SU-DHL-6 (cell line): ENCODE measurements around the gene SLC27A5.

ENCODE experiments used
- H2AFZ ChIP-seq: fragments of 200-600 bp; sonication (generic); 2 replicates; pipeline ENCODE4 v1.6.1; 2014; ENCODE audit warnings: low read depth, mild to moderate bottlenecking, moderate library complexity, mixed read lengths, antibody characterized with exemption, low read length; ENCODE audit not compliant: severe bottlenecking
- H3F3A ChIP-seq: fragments of 200-600 bp; shearing (Covaris generic); 2 replicates; pipeline ENCODE4 v1.6.0; 2016; ENCODE audit warnings: antibody characterized with exemption, mild to moderate bottlenecking; ENCODE audit not compliant: insufficient read depth
- H3K27ac ChIP-seq: fragments of 200-600 bp; sonication (generic); 2 replicates; pipeline ENCODE4 v1.5.1; 2016; ENCODE audit warnings: low read depth, mild to moderate bottlenecking, low read length, moderate library complexity, mixed read lengths
- H3K27me3 ChIP-seq: fragments of 200-600 bp; sonication (generic), shearing (Covaris generic); 2 replicates; pipeline ENCODE4 v1.6.0; 2014; ENCODE audit warnings: mild to moderate bottlenecking, low read length
- H3K36me3 ChIP-seq: fragments of 200-600 bp; sonication (generic); 2 replicates; pipeline ENCODE4 v1.6.1; 2014; ENCODE audit warnings: mild to moderate bottlenecking, low read length, mixed read lengths
- H3K4me2 ChIP-seq: fragments of 300-600, 200-600 bp; shearing (Covaris generic), sonication (generic); 2 replicates; pipeline ENCODE4 v1.6.0; 2014; ENCODE audit warnings: low read length, low read depth, mild to moderate bottlenecking; ENCODE audit not compliant: poor library complexity, severe bottlenecking
- H3K4me3 ChIP-seq: fragments of 200-600 bp; sonication (generic); 2 replicates; pipeline ENCODE4 v1.5.1; 2014; ENCODE audit warnings: antibody characterized with exemption, low read length, mild to moderate bottlenecking, mixed read lengths; ENCODE audit not compliant: insufficient read depth, poor library complexity, severe bottlenecking
- H3K79me2 ChIP-seq: fragments of 200-600 bp; sonication (generic); 2 replicates; pipeline ENCODE4 v1.6.1; 2014; ENCODE audit warnings: mild to moderate bottlenecking, low read length, moderate library complexity; ENCODE audit not compliant: insufficient read depth
- H3K9ac ChIP-seq: fragments of 200-600 bp; sonication (generic); 2 replicates; pipeline ENCODE4 v1.7.0; 2014; ENCODE audit warnings: mild to moderate bottlenecking, low read length
- H3K9me2 ChIP-seq: fragments of 200-600 bp; sonication (generic); replicated peaks from 2 replicates; pipeline ENCODE4 v1.6.1; 2014; ENCODE audit warnings: low read length; ENCODE audit not compliant: insufficient read depth
- H3K9me3 ChIP-seq: fragments of 200-600 bp; sonication (generic); 2 replicates; pipeline ENCODE4 v1.6.1; 2014; ENCODE audit warnings: low read length, mixed read lengths; ENCODE audit not compliant: insufficient read depth
- H4K20me1 ChIP-seq: fragments of 200-600 bp; sonication (generic); 2 replicates; pipeline ENCODE4 v1.6.1; 2014; ENCODE audit warnings: low read depth, mild to moderate bottlenecking, antibody characterized with exemption, low read length, moderate library complexity, mixed read lengths
- CTCF ChIP-seq: fragments of 200-600 bp; sonication (generic); IDR thresholded peaks from one replicate; pipeline ENCODE4 v1.5.1; 2017; ENCODE audit warnings: antibody characterized with exemption, mild to moderate bottlenecking, low read length, moderate library complexity; ENCODE audit not compliant: insufficient read depth, poor library complexity, severe bottlenecking
- EZH2phosphoT487 ChIP-seq: fragments of 200-600 bp; sonication (generic), shearing (Covaris generic); conservative IDR thresholded peaks from 2 replicates; pipeline ENCODE4 v1.6.1; 2018; ENCODE audit warnings: mild to moderate bottlenecking, antibody characterized with exemption, low read length, moderate library complexity, mixed read lengths

The SLC27A5 gene

GRCh38 chr19:58521651-58522050, 9.9 kb upstream of the SLC27A5 start:
- Histone ChIP-seq H3K9me2 (no peaks in the 10 kb centered on the region), H3K4me3 (no peak overlapping the region), H3K27ac (no peak overlapping the region), H2AFZ (no peak overlapping the region), H3F3A (peaks cover 16% of the 10 kb centered on the region), H3K79me2 (peaks cover 7% of the 10 kb centered on the region; the same call in 1 of the 2 replicates), H4K20me1 (no peaks in the 10 kb centered on the region), H3K9ac (no peak overlapping the region), H3K4me2 (no peak overlapping the region), H3K9me3 (no peaks in the 10 kb centered on the region), H3K27me3 (no peaks in the 10 kb centered on the region), H3K36me3 (no peaks in the 10 kb centered on the region)
- TF ChIP-seq EZH2phosphoT487 (no peak), CTCF (no peak)

GRCh38 chr19:58520257-58520599, 8.4 kb upstream of the SLC27A5 start:
- TF ChIP-seq CTCF = no peak
- TF ChIP-seq EZH2phosphoT487 = no peak

GRCh38 chr19:58519355-58520256, 7.8 kb upstream of the SLC27A5 start, which contains the start of gene ZBTB45:
Gene ZBTB45, minus strand, starts transcription at chr19:58519810. Its CDS starts 2,137 bp downstream, at chr19:58517673.
- Histone ChIP-seq H4K20me1 (no peaks in the 10 kb centered on the region), H3F3A (peaks cover 16% of the 10 kb centered on the region), H3K4me2 (peak within 1 kb of the TSS; percentile 85), H3K27ac (peak within 1 kb of the TSS; percentile 84), H2AFZ (peak within 1 kb of the TSS; percentile 72), H3K9ac (peak within 1 kb of the TSS; percentile 96), H3K9me2 (no peaks in the 10 kb centered on the region), H3K27me3 (no peaks in the 10 kb centered on the region), H3K9me3 (no peaks in the 10 kb centered on the region), H3K4me3 (peak within 1 kb of the TSS; percentile 73), H3K36me3 (no peaks in the 10 kb centered on the region), H3K79me2 (peaks cover 11% of the 10 kb centered on the region)
- TF ChIP-seq EZH2phosphoT487 (no peak), CTCF (peak; percentile 61)

More at GRCh38 chr19:58520257-58520599, 8.4 kb upstream of the SLC27A5 start:
- Histone ChIP-seq H2AFZ (peak overlapping the region; percentile 72), H3K9ac (peak overlapping the region; percentile 96), H3K4me2 (peak overlapping the region; percentile 85), H3K4me3 (peak overlapping the region; percentile 73), H3K27ac (peak overlapping the region; percentile 84), H3F3A (peaks cover 16% of the 10 kb centered on the region), H4K20me1 (no peaks in the 10 kb centered on the region), H3K9me3 (no peaks in the 10 kb centered on the region), H3K27me3 (no peaks in the 10 kb centered on the region), H3K79me2 (peaks cover 7% of the 10 kb centered on the region; the same call in 1 of the 2 replicates), H3K36me3 (no peaks in the 10 kb centered on the region), H3K9me2 (no peaks in the 10 kb centered on the region)
